NCI-H345 treated with DMSO at 0.1 percent for 48 hours (cell line): ENCODE results near the gene PTPN4.
"Not testable (repeated sequence)": the region's sequence is repeated elsewhere in the genome, so short reads cannot be mapped to it uniquely, and the experiment has no call there.

Experiments
- DNase-seq: peaks from one replicate; lab custom pipeline; 2025; ENCODE audit not compliant: unreplicated experiment; lab: John Stamatoyannopoulos, UW

PTPN4 gene

GRCh38 chr2:119764832-119765231 lies 5.1 kb downstream of the PTPN4 start:
- DNase-seq: no peak

- no peak for DNase-seq
Measured at GRCh38 chr2:119765433-119766002, 5.8 kb downstream of the PTPN4 start.

- no peak for DNase-seq
Measured at GRCh38 chr2:119766944-119767343, 7.2 kb downstream of the PTPN4 start.

GRCh38 chr2:119768742-119769141 lies 9.0 kb downstream of the PTPN4 start:
- DNase-seq: no peak

- DNase-seq: no peak
Measured at GRCh38 chr2:119769645-119770044, 9.9 kb downstream of the PTPN4 start.

GRCh38 chr2:119771331-119771730 lies 11.6 kb downstream of the PTPN4 start:
- no peak for DNase-seq

- DNase-seq: no peak
Measured at GRCh38 chr2:119772128-119772527, 12.4 kb downstream of the PTPN4 start.

GRCh38 chr2:119772767-119773166 lies 13.0 kb downstream of the PTPN4 start:
- DNase-seq: no peak

- no peak for DNase-seq
Measured at GRCh38 chr2:119774026-119774425, 14.3 kb downstream of the PTPN4 start.

GRCh38 chr2:119775102-119775501 lies 15.4 kb downstream of the PTPN4 start:
- DNase-seq: no peak

- no peak for DNase-seq
Measured at GRCh38 chr2:119782308-119783027, 22.7 kb downstream of the PTPN4 start.

- no peak for DNase-seq
Measured at GRCh38 chr2:119784876-119785275, 25.2 kb downstream of the PTPN4 start.

GRCh38 chr2:119786295-119786694 lies 26.6 kb downstream of the PTPN4 start:
- DNase-seq: no peak

GRCh38 chr2:119788752-119789151 lies 29.0 kb downstream of the PTPN4 start:
- no peak for DNase-seq

GRCh38 chr2:119790466-119790865 lies 30.7 kb downstream of the PTPN4 start:
- no peak for DNase-seq

- DNase-seq: no peak
Measured at GRCh38 chr2:119792907-119793312, 33.2 kb downstream of the PTPN4 start.

- DNase-seq: no peak
Measured at GRCh38 chr2:119794237-119794636, 34.5 kb downstream of the PTPN4 start.

GRCh38 chr2:119795309-119796303 lies 35.9 kb downstream of the PTPN4 start:
- DNase-seq: no peak

GRCh38 chr2:119800376-119800902 lies 40.7 kb downstream of the PTPN4 start:
- no peak for DNase-seq

- DNase-seq: no peak
Measured at GRCh38 chr2:119801040-119801439, 41.3 kb downstream of the PTPN4 start.

GRCh38 chr2:119801989-119802388 lies 42.3 kb downstream of the PTPN4 start:
- not testable (repeated sequence) for DNase-seq
